GM15510 (cell line): ENCODE measurements around the gene TMC4.
A peak's percentile ranks its signal among the peaks of the same experiment; 100 is the strongest.

Experiments
- POLR2A ChIP-seq: IDR thresholded peaks from 3 replicates; pipeline ENCODE4 v1.6.1; 2011; ENCODE audit warnings: borderline replicate concordance; ENCODE audit not compliant: insufficient read length; ENCODE audit errors: extremely low read depth

Gene TMC4

GRCh38 chr19:54127688-54128440 is 45.1 kb downstream of the TMC4 start:
- no peak for TF ChIP-seq POLR2A

DNA sequence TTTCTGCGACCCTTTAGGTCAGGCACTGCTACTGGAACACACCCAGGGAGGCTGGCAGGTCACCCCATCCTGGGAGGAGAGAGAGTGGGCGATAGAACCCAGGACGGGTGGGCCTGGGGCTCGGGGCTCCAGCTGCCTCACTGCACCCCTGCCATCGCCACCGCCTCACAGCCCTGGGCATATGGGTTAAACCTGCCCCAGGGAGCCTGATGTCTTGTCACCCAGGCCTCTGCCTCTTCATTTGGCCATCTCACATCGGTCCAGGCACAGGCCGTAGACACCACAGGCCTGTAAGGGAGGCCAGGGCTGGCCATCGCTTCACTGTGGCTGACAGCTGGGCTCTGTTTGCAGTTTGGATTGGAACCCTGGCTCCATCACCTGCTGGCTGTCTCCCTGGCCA is 47.2 kb downstream of the TMC4 start:
- TF ChIP-seq POLR2A = no peak

GRCh38 chr19:54124393-54124792 is 48.6 kb downstream of the TMC4 start:
- TF ChIP-seq POLR2A = no peak

- TF ChIP-seq POLR2A = no peak
Measured at GRCh38 chr19:54123682-54124081, 49.3 kb downstream of the TMC4 start.

DNA sequence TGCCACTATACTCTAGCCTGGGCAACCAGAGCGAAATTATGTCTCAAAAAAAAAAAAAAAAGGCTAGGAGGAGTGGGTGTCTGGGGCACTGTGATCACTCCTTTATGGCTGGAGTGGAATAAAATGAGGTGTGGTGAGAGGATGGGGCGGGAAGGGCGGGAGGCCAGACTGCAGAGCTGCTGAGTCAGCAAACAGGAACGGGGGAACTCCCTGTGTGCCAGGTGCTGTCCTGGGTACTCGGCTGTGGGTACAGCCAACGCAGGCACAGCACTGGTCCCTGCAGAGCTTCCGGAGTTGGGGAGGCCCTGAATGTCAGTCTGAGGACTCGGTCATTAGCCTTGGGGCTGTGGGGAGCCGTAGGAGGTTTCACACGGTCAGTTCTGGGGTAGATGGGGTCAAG is 51.7 kb downstream of the TMC4 start:
- no peak for TF ChIP-seq POLR2A

DNA sequence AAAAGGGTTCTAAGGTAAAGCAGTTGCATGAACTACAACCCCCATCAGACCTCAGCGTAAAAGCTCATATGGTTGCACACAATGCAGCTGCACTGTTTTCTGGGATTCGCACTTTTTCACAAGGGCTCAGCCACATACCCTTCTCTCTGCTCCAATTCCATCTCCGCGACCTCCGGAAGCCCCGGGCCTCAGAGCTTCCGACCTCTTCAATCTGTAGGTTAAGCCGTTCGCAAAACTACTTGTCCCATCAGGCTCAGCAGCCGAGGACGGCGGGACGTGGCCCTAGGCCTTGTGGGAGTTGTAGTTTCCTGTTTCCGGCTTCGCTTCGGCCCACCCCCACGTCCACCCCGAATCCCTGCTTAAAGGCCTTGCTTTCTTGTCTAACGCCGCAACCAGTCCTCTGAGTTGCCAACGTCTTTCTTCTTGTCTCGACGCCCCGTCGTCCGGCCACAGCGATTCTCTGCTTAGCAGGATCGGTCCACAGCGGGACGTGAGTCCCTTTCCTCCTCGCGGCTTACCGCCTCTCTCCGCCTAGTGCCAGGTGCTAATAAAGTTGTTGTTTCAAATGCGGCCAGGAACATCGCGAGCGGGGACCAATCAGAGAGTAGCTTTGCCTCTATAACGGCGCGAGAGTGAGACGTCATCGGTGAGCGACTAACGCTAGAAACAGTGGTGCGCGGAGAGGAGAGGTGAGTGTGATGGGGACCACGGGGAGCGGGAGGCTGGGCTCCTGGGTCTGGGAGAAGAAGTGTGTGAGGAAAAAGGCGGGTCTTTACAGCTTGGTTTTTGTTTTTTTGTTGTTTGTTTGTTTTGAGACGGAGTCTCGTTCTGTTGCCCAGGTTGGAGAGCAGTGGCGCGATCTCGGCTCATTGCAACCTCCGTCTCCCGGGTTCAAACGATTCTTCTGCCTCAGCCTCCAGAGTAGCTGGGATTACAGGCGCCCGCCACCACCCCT is 57.6 kb downstream of the TMC4 start, which contains the start of the genes PRPF31 and TFPT:
TSS of gene PRPF31 (plus strand) at position 646 of the 955 bp plus-strand sequence. CDS start 2,525 bp downstream, outside the sequence.
TSS of gene TFPT (minus strand) at position 549 of the 955 bp plus-strand sequence. CDS start at position 161, 388 bp downstream.
- TF ChIP-seq POLR2A = peak; percentile 71

DNA sequence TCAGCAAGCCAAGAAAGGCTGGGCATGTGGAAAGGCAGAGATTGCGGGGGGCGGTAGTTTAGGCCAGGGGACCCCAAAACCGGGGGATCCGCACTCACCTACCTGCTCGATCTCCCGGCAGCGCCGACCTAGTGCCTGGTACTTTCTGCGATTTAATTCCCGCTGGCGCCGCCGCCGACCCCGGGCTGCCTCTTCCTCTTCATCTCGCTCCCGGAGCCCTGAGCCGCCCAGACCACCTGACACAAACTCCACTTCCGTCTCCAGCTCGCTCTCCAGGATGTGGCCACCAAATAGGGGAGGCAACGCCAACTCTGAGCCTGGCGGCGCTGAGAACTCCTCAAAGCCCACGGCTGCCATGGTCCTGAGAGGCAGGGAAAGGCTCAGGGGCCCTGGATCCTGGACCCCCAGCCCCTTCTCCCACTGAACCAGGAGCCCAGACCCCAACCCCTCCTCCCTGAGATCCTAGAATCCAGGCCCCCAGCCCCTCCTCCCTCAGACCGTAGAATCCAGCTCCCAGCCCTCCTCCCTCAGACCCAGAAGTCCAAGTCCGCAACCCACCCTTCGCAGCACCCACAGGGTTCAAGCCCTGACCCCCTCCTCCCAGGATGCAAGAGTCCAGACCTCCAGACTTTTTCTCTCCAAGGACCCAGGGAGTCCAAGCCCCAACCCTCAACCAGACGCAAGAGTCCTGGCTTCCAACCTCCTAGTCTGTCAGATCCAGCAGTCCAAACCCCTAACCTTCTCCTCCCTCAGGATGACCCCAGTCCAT is 58.4 kb downstream of the TMC4 start:
- TF ChIP-seq POLR2A = peak; percentile 36
